ENCODE measurements around the gene OPN1MW.
"Not testable (repeated sequence)": the region's sequence is repeated elsewhere in the genome, so short reads cannot be mapped to it uniquely, and the experiment has no call there.

Gene OPN1MW

DNA sequence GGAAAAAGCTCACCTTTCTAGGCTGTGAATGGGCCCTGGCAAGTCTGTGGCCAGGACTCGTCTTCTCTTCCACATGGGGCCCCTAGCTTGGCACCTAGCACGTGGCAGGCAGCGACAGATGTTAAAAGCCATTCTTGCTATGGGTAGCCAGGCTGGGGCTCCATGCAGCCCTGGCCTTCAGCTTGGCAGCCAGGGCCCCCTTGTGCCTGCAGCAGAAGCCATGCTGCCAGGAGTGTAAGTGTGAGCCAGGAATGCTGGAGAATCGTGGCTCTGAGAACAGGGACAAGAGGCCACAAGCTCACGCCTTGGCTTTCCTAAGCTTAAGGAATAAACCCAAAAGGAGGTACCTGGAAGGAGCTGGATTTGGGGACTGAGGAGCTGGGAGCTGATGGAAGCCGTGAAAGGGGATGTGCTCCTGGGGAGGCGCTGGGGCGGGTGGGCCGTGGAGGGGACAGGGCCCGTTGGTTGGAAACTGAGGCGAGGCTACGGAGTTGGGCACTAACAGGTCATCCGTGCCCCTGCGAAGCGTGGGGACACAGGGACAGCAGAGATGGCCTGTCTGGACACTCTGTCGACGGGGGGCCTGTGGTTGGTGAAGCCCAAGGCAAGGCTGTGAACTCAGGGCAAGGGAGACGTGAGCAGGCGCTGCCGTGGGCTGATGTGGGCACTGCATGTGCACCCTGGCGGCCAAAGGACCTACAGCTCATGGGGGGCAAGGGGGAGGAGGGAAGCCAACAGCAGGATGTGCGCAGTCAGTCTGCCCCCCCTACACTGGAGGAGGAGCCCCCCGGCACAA lies 39.2 kb upstream of the OPN1MW start:
- no peak overlapping the region for H3K4me3 ChIP-seq (ENCODE audit: low read depth, low read length)
- no peak for DNase-seq (ENCODE audit: low read depth)
- TF ChIP-seq, protein P1, sequence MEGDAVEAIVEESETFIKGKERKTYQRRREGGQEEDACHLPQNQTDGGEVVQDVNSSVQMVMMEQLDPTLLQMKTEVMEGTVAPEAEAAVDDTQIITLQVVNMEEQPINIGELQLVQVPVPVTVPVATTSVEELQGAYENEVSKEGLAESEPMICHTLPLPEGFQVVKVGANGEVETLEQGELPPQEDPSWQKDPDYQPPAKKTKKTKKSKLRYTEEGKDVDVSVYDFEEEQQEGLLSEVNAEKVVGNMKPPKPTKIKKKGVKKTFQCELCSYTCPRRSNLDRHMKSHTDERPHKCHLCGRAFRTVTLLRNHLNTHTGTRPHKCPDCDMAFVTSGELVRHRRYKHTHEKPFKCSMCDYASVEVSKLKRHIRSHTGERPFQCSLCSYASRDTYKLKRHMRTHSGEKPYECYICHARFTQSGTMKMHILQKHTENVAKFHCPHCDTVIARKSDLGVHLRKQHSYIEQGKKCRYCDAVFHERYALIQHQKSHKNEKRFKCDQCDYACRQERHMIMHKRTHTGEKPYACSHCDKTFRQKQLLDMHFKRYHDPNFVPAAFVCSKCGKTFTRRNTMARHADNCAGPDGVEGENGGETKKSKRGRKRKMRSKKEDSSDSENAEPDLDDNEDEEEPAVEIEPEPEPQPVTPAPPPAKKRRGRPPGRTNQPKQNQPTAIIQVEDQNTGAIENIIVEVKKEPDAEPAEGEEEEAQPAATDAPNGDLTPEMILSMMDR (IDR thresholded peaks at IDR 0.05; ENCODE audit: low read depth, low read length, missing control alignments): no peak

DNA sequence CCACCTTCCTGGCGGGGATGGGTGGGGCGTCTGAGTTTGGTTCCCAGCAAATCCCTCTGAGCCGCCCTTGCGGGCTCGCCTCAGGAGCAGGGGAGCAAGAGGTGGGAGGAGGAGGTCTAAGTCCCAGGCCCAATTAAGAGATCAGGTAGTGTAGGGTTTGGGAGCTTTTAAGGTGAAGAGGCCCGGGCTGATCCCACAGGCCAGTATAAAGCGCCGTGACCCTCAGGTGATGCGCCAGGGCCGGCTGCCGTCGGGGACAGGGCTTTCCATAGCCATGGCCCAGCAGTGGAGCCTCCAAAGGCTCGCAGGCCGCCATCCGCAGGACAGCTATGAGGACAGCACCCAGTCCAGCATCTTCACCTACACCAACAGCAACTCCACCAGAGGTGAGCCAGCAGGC lies 38.4 kb upstream of the OPN1MW start, which contains the start of gene OPN1LW:
TSS of gene OPN1LW (plus strand) at position 234 of the 400 bp plus-strand sequence. CDS start at position 275, 41 bp downstream.
- H3K4me3 ChIP-seq (ENCODE audit: low read depth, low read length); DNase-seq (ENCODE audit: low read depth): not testable (repeated sequence)

DNA sequence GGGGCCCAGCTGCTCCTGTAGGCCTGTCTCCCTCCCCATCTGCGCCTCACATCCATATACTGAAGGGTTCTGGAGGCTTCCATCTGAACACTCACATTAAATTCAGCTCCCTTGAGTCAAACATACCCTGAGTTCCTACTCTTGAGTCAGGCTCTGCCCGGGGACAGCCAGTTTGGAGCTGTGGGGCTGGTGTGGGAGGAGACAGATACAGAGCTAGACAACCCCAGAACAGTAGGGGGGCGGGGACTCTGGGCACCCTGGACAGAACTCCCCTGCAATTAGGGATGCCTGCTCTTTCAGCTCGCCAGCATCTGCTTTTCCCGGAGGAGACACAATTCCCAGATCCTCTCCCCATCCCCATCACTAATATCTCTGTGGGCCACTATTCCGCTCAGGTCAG lies 31.4 kb upstream of the OPN1MW start:
- H3K4me3 ChIP-seq (ENCODE audit: low read depth, low read length); DNase-seq (ENCODE audit: low read depth): not testable (repeated sequence)

DNA sequence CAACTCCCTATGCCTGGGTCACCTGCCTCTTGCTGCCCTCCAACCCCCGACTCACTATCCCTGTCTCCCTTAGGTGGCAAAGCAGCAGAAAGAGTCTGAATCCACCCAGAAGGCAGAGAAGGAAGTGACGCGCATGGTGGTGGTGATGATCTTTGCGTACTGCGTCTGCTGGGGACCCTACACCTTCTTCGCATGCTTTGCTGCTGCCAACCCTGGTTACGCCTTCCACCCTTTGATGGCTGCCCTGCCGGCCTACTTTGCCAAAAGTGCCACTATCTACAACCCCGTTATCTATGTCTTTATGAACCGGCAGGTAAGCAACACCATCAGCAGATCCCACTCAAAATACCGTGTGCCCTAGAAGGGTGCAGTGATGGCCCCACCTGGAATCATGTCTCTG lies 26.2 kb upstream of the OPN1MW start:
- DNase-seq (ENCODE audit: low read depth); H3K4me3 ChIP-seq (ENCODE audit: low read depth, low read length): not testable (repeated sequence)

DNA sequence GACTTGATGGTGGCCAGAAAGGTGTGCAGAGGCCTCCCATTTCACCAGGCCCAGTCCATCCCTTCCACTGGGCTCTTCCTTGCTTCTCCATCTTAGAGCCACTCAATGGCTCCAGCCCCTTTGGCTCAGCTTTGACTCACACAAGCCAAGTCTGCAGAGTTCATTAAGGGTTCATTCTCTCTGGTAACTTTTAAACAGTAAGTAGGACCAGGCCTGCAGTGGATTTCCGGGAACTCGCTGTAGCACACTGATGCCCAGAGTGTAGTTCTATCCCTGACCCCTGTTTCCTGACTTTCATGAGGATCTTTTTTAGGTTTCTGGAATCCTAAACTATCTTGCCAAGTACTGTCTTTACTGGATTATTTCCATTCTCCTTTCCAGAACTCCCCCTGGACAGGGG lies 25.2 kb upstream of the OPN1MW start:
- not testable (repeated sequence) for H3K4me3 ChIP-seq (ENCODE audit: low read depth, low read length); DNase-seq (ENCODE audit: low read depth)

DNA sequence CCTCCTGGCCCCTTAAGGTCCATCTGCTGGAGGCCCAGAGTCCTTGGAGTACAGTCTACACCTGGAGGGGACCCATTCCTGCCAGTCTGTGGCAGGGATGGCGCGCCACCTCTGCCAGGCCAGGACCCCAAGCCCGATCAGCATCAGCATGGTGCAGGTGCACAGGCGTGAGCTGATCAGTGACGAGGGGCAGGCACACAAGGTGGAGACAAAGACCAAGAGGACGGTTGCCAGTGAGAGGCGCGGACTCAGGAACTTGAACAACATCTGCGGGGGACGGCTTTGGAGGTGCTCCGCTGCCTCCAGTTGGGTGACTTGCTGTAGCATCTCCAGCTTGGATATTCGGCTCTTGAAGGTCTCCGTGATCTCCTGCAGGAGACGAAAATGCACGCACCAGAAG lies 23.1 kb upstream of the OPN1MW start:
- not testable (repeated sequence) for DNase-seq (ENCODE audit: low read depth); H3K4me3 ChIP-seq (ENCODE audit: low read depth, low read length)

DNA sequence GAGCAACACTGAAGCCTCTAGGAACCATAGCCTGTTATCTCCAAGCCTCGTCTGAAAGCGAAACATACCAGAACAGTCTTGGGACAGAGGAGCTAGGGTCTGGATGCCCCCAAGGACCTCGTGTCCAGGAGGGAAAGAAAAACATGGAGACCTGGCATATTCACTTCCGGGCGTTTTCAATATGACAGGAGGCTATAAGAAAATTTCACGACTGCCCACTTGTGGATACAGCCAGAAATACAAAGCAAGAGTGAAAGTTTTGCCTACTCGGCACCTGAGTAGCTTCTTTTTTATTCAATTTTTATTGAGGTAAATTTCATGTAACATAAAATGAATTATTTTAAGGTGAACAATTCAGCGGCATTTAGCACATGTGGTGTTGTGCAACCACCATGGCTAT lies 17.5 kb upstream of the OPN1MW start:
- not testable (repeated sequence) for H3K4me3 ChIP-seq (ENCODE audit: low read depth, low read length); DNase-seq (ENCODE audit: low read depth)

DNA sequence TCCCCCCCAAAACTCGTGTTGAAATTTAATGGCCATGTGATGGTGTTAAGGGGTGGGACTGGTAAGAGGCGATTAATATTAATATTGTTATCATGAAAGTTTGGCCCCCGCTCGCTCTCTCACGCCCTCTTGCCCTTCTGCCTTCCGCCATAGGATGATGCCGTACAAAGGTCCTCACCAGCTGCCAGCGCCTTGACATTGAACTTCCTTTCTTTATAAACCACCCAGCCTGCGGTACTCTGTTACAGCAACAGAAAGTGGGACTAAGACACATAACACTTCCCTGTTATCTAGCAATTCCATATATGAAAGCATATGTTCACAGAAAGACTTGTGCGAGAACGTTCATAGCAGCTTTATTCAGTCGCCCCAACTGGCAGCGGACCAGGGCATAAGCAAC lies 14.0 kb upstream of the OPN1MW start:
- not testable (repeated sequence) for DNase-seq (ENCODE audit: low read depth); H3K4me3 ChIP-seq (ENCODE audit: low read depth, low read length)

DNA sequence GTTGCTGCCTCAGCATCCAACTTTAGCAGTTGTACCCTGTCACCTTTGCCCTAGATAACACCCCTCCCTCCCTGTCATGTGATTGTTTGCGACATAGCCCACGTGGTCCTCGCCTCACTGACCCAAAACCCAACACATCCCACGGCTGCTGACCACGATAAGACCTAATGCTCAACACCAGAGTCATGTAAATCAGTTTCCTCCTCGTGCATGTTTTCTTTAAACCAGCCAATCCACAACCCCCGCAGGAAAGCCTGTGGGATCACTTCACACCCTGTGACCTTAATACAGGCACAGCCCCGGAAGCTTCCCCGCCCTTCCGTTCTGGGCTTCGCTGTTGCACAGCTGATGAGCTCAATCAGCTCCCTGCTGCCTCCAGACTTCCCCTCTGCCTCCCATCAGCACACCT lies 9.9 kb upstream of the OPN1MW start:
- not testable (repeated sequence) for DNase-seq (ENCODE audit: low read depth); H3K4me3 ChIP-seq (ENCODE audit: low read depth, low read length)

DNA sequence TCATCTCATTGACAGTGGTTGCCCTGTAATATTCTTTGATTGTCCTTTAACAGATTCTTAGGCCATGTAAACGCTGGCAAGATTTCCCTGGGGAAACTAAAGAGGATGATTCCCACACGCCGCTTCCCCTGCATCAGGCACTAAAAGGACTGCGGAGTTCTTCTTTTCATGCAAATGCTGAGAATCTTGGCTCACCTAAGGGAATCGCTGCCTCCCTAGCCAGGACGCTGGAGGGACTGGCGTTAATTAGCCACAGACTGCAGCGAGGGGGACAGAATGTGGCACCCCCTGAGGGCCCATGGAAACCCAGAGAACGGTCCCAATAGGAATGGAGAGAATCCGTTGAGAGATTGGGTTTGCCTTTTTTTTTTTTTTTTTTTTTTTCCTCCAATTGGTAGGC lies 8.0 kb upstream of the OPN1MW start:
- not testable (repeated sequence) for H3K4me3 ChIP-seq (ENCODE audit: low read depth, low read length); DNase-seq (ENCODE audit: low read depth)

DNA sequence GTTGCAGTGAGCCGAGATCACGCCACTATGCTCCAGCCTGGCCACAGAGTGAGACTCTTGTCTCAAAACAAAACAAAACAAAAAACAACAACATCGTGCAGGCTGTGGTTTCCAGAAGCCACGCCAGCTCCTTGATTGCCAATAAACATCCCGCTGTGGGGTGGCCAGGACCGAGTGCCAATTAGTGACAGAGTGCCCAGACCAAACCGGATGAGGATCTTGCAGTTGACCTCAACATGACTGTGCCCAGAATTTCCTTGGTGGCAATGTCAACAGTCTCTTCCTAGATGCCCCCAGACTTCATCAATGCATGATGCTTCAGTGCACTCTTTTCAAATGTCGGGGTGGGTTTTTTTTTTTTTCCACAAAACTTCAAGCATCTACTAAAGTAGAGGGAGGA lies 1.4 kb downstream of the OPN1MW start:
- not testable (repeated sequence) for H3K4me3 ChIP-seq (ENCODE audit: low read depth, low read length); DNase-seq (ENCODE audit: low read depth)

DNA sequence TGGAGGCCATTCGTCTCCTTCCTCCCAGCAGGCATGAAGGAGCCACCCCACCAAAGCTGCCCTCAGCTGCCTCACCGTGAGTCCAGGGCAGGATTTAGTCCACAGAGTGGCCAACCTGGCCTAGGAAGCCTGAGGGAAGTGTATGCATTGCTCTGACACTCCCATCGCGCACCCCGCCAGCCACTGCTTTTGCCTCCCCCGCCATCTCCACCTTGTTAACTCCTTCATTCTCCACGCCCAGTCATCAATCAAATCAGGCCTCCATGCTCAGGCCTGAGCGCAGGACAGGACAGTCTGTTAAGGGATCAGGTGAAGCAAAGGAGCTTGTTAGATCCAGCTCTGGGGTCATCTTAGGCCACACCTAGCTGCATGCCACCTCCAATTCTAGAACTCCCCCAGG lies 10.4 kb downstream of the OPN1MW start:
- not testable (repeated sequence) for DNase-seq (ENCODE audit: low read depth); H3K4me3 ChIP-seq (ENCODE audit: low read depth, low read length)

DNA sequence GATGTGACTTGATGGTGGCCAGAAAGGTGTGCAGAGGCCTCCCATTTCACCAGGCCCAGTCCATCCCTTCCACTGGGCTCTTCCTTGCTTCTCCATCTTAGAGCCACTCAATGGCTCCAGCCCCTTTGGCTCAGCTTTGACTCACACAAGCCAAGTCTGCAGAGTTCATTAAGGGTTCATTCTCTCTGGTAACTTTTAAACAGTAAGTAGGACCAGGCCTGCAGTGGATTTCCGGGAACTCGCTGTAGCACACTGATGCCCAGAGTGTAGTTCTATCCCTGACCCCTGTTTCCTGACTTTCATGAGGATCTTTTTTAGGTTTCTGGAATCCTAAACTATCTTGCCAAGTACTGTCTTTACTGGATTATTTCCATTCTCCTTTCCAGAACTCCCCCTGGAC lies 11.9 kb downstream of the OPN1MW start:
- H3K4me3 ChIP-seq (ENCODE audit: low read depth, low read length); DNase-seq (ENCODE audit: low read depth): not testable (repeated sequence)

DNA sequence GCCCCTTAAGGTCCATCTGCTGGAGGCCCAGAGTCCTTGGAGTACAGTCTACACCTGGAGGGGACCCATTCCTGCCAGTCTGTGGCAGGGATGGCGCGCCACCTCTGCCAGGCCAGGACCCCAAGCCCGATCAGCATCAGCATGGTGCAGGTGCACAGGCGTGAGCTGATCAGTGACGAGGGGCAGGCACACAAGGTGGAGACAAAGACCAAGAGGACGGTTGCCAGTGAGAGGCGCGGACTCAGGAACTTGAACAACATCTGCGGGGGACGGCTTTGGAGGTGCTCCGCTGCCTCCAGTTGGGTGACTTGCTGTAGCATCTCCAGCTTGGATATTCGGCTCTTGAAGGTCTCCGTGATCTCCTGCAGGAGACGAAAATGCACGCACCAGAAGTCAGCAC lies 14.1 kb downstream of the OPN1MW start:
- H3K4me3 ChIP-seq (ENCODE audit: low read depth, low read length); DNase-seq (ENCODE audit: low read depth): not testable (repeated sequence)

DNA sequence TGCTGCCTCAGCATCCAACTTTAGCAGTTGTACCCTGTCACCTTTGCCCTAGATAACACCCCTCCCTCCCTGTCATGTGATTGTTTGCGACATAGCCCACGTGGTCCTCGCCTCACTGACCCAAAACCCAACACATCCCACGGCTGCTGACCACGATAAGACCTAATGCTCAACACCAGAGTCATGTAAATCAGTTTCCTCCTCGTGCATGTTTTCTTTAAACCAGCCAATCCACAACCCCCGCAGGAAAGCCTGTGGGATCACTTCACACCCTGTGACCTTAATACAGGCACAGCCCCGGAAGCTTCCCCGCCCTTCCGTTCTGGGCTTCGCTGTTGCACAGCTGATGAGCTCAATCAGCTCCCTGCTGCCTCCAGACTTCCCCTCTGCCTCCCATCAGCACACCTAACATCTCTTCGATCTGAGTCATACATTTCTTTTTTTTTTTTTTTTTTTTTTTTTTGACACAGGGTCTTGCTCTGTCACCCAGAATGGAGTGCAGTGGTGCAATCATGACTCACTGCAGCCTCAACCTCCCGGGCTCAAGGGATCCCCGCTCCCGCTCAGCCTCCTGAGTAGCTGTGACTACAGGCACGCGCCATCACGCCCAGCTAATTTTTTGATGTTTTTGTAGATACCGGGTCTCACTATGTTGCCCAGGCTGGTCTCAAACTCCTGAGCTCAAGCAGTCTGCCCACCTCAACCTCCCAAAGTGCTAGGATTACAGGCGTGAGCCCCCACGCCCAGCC lies 27.4 kb downstream of the OPN1MW start:
- not testable (repeated sequence) for H3K4me3 ChIP-seq (ENCODE audit: low read depth, low read length); DNase-seq (ENCODE audit: low read depth)

DNA sequence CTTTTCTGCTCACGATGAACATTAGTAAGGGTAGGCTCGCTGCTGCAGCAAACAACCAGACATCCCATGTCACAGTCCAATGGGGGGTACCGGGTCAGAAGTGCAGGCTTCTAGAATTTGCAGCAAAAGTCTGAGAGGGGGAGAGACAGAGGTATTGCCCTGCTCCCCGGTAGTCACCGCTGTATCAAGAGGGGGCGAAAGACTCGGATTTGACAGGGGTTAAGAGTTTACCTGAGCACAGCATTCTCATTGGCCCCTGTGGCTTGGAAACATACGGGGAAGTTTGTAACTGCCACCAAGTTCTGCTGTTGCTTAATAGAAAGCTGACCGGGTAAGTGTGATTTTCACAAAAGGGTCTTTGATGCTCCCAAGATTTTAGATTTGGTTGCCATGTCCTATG lies 28.7 kb downstream of the OPN1MW start:
- DNase-seq (ENCODE audit: low read depth): not testable (repeated sequence)

DNA sequence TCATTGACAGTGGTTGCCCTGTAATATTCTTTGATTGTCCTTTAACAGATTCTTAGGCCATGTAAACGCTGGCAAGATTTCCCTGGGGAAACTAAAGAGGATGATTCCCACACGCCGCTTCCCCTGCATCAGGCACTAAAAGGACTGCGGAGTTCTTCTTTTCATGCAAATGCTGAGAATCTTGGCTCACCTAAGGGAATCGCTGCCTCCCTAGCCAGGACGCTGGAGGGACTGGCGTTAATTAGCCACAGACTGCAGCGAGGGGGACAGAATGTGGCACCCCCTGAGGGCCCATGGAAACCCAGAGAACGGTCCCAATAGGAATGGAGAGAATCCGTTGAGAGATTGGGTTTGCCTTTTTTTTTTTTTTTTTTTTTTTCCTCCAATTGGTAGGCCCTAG lies 29.1 kb downstream of the OPN1MW start:
- not testable (repeated sequence) for DNase-seq (ENCODE audit: low read depth); H3K4me3 ChIP-seq (ENCODE audit: low read depth, low read length)

More for the DNA sequence above, 28.7 kb downstream of the OPN1MW start:
- not testable (repeated sequence) for H3K4me3 ChIP-seq (ENCODE audit: low read depth, low read length)

DNA sequence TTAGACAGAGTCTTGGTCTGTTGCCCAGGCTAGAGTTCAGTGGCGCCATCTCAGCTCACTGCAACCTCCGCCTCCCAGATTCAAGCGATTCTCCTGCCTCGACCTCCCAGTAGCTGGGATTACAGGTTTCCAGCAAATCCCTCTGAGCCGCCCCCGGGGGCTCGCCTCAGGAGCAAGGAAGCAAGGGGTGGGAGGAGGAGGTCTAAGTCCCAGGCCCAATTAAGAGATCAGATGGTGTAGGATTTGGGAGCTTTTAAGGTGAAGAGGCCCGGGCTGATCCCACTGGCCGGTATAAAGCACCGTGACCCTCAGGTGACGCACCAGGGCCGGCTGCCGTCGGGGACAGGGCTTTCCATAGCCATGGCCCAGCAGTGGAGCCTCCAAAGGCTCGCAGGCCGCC lies 37.1 kb downstream of the OPN1MW start, which contains the start of gene OPN1MW2:
TSS of gene OPN1MW2 (plus strand) at position 301 of the 400 bp plus-strand sequence. CDS start at position 361, 60 bp downstream.
- not testable (repeated sequence) for H3K4me3 ChIP-seq (ENCODE audit: low read depth, low read length)

More for the DNA sequence above, 37.1 kb downstream of the OPN1MW start, which contains the start of gene OPN1MW2:
- DNase-seq (ENCODE audit: low read depth): not testable (repeated sequence)

All from GM12864 (cell line).